Metanephros (tissue), 1 donor: ENCODE results near the gene IGSF21. TPM values are rescaled to one million over a fixed set of nuclear protein-coding genes. Genes with fewer than 3 reads are reported as not detected.

Source experiments
- total RNA-seq: library from RNA; depleted of rRNA; stranded (reverse); fragments of >200 nt; gene quantifications from one replicate; pipeline ENCODE4 v1.2.3, GENCODE V29; 2014

Gene IGSF21
- 0.88 TPM for total RNA-seq

DNA sequence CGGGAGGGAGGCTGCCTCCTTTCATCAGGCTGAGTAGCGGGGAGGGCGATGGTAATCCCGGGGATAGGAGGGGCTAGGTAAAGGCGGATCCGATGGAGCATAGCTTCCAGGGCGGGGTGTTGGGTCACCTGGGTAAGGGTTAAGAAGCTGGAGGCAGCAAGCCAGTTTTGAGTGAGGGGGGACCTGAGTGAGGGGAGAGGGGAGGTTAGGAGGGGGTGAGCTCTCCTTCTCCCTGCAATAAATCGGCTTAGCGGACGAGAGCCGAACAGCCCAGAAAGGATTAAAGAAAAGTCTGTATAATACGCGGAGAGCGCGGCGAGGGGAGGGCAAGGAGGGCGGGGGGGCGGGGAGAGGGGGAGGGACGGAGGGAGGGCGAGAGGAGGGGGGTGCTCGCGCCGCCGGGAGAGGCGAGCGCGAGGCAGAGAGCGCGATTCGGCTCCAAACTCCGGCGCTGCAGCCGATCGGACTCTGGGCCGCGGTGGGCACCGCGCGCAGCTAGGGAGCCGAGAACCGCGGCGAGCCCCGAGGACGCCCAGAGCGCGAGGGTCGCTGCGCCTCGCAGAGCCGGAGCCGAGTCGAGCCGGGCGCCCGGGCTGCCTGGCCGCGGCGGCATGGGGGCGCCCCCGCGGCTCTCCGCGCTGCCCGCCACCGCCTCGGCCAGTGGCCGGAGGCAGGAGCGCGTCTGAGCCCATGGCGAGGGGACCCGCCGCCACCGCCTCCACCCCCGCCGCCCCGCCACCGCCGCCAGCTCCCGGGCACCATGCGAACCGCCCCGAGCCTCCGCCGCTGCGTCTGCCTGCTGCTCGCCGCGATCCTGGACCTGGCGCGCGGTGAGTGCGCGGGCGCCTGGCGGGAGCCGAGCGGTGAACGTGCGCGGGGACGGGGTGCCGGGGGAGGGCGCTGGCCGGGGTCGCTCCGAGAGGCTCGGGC is at the start of gene IGSF21:
Gene IGSF21 (plus strand): TSS at position 430 of the 930 bp plus-strand sequence. CDS start 331 bp downstream, at position 761.

